ENCODE results near the gene HACE1. TPM values are rescaled to one million over a fixed set of nuclear protein-coding genes. Genes with fewer than 3 reads are reported as not detected.

Gene HACE1
- 6.7 and 10.2 TPM in 2 replicates for total RNA-seq

GRCh38 chr6:104859225-104860146 is at the start of gene HACE1:
Gene HACE1, minus strand, starts transcription at chr6:104859919. Its CDS starts 277 bp downstream, at chr6:104859642.

Other genes starting within 250 kb of the HACE1 start
- not detected in 2 replicates for gene LIN28B, start 97.2 kb upstream of the HACE1 start, total RNA-seq